Heart left ventricle (tissue), 13 donors: ENCODE data around the gene AMMECR1.

Experiments
- CTCF ChIP-seq, 12 donors: fragments of 200-600 bp; sonication (generic) in 4 of 12; IDR thresholded peaks; one replicate each; pipeline versions ENCODE4 v1.5.0 to v1.8.0; 2018 to 2022; ENCODE audit warnings: antibody characterized with exemption in 12 of 12, mild to moderate bottlenecking in 5 of 12
- POLR2A ChIP-seq, 2 donors: fragments of 450-650 bp; IDR thresholded peaks; one replicate each; pipeline ENCODE4 v1.6.1; 2017; ENCODE audit warnings: antibody characterized with exemption in 2 of 2, mild to moderate bottlenecking in 2 of 2, moderate library complexity in 2 of 2
- donor health status: ischemic (EF 13 %, LVEDD 7.1; RV severe dilation, severe dysfunction).
- donor health status: DM: no; HTN: yes; CAD: no.
- donor health status: DM: no; HTN: no; CAD: no.
- donor health status: ischemic (EF 25% LVEDD 6.9; RV normal size, moderate dysfunction).
- donor health status: ischemic (EF 25% LVEDD 5.7; RV mildly dilated, moderate dysfunction).
- donor health status: ischemic (EF 35%, LVEDD 5.7; RV mildly dilated, moderate dysfunction).
- donor health status: nonischemic (EF 11% LVEDD 7.7; RV severe dilation, severe dysfunction).
- donor health status: DM: yes; HTN: yes; CAD: no.
- donor health status: PGD.
- donor health status: ischemic (EF 29% LVEDD 5.4; RV normal size, mild dysfunction).
- donor health status: nonischemic (EF 23%, LVEDD 6.1; RV moderate dilation, normal function).

GRCh38 chrX:110161361-110161686, 156.6 kb downstream of the AMMECR1 start:
- TF ChIP-seq POLR2A (IDR thresholded peaks at IDR 0.05), result no peak
- no peak for TF ChIP-seq CTCF (IDR thresholded peaks at IDR 0.05)
